Adrenal gland (tissue), 12 donors: ENCODE measurements around the gene GLA. TPM values are rescaled to one million over a fixed set of nuclear protein-coding genes. Genes with fewer than 3 reads are reported as not detected.

Experiments used
- DNase-seq, 7 donors: peaks; one replicate each; pipeline ENCODE4 v3.0.0-alpha.2; 2019 to 2020
- H3K27ac ChIP-seq, 5 donors: fragments of 200-600 bp; sonication (generic) in 4 of 5; 1 replicate in 3 of 5; 2 replicates in 2 of 5; pipeline versions ENCODE4 v1.5.1 to v1.8.0; 2016 to 2020; ENCODE audit warnings: mild to moderate bottlenecking in 1 of 5
- H3K27me3 ChIP-seq: fragments of 200-600 bp; 2 replicates; pipeline ENCODE4 v1.8.0; 2021
- H3K36me3 ChIP-seq, 2 donors: fragments of 200-600 bp; replicated peaks in 1 of 2; 1 replicate in 1 of 2; 2 replicates in 1 of 2; pipeline versions ENCODE4 v1.5.1 to v1.8.0; 2018 to 2022
- H3K4me1 ChIP-seq, 2 donors: fragments of 200-600 bp; replicated peaks in 1 of 2; 1 replicate in 1 of 2; 2 replicates in 1 of 2; pipeline versions ENCODE4 v1.5.1 to v1.8.0; 2018 to 2021
- H3K4me3 ChIP-seq, 4 donors: fragments of 200-600 bp; sonication (generic) in 3 of 4; one replicate each; pipeline ENCODE4 v1.5.1; 2016 to 2018
- H3K9me3 ChIP-seq, 3 donors: fragments of 200-600 bp; sonication (generic) in 1 of 3; replicated peaks in 1 of 3; 1 replicate in 2 of 3; 2 replicates in 1 of 3; pipeline versions ENCODE4 v1.5.1 to v1.8.0; 2016 to 2021
- POLR2A ChIP-seq, 2 donors: fragments of 450-650 bp; IDR thresholded peaks; one replicate each; pipeline ENCODE4 v1.6.1; 2017; ENCODE audit warnings: antibody characterized with exemption in 2 of 2, mild to moderate bottlenecking in 2 of 2, moderate library complexity in 1 of 2
- WGBS, 4 donors: extraction: QIAGEN DNeasy Blood & Tissue Kit in 2 of 4; methylation state at CpG; one replicate each; pipeline versions ENCODE4 v1.1.5 to v1.1.7; 2013 to 2017; 5-methylcytosine and 5-hydroxymethylcytosine counted together
- intact Hi-C, 2 donors: fragments of 100-400 bp; cut with DNase I; formaldehyde crosslinking; loops; one replicate each; pipeline versions ENCODE4 v1.14.1 to v1.15.0; 2022 to 2023
- polyA plus RNA-seq, 3 donors: library from polyadenylated mRNA; stranded (reverse); fragments of 200-250 nt in 2 of 3; fragments of 350-450 nt in 1 of 3; fragmentation: Illumina TruSeq in 1 of 3; extraction: RNeasy Lipid Tissue Mini Kit (QIAGEN cat#74804) in 1 of 3; gene quantifications; one replicate each; pipeline ENCODE4 v1.2.3, GENCODE V29; 2013 to 2014
- total RNA-seq, 9 donors: library from RNA; depleted of rRNA in 4 of 9; stranded (reverse); fragments of >200 nt in 4 of 9; fragments of 120-200 nt in 1 of 9; fragmentation: NEBNext Ultra II Directional in 1 of 9; extraction: Animal tissue kit (Norgen Biotek cat#: 25700) in 1 of 9; gene quantifications; one replicate each; pipeline versions ENCODE4 v1.1.0 to v1.2.4, GENCODE V29; 2013 to 2023
- TF ChIP-seq, protein P1 (sequence below), 6 experiments: fragments of 450-650 bp in 4 of 6; fragments of 200-600 bp in 2 of 6; sonication (generic) in 1 of 6; IDR thresholded peaks; 1 replicate in 5 of 6; 2 replicates in 1 of 6; pipeline versions ENCODE4 v1.5.1 to v1.8.0; 2016 to 2021; ENCODE audit warnings: antibody characterized with exemption in 6 of 6, mild to moderate bottlenecking in 2 of 6, moderate library complexity in 1 of 6
- donor health status: healthy with polysubstance abuse.
- donor health status: Bipolar disorder and iron deficiency.
- donor health status: DM: yes; HTN: yes; CAD: no.
- donor health status: DM: no; HTN: no; CAD: no.
- donor health status: DM: no; HTN: no; CAD: no.
- donor health status: DM: yes; HTN: yes; CAD: no.

Gene GLA
- total and polyA plus RNA-seq, 12 donors, result 18.5 to 123 (median 47.8) TPM

- Histone ChIP-seq H3K9me3 (no peaks in the 10 kb centered on the region), H3K27me3 (no peaks in the 10 kb centered on the region), H3K36me3 (no peaks in the 10 kb centered on the region), H3K4me3 (no peak overlapping the region), H3K27ac (no peak overlapping the region), H3K4me1 (no peaks in the 10 kb centered on the region)
- TF ChIP-seq, protein P1, sequence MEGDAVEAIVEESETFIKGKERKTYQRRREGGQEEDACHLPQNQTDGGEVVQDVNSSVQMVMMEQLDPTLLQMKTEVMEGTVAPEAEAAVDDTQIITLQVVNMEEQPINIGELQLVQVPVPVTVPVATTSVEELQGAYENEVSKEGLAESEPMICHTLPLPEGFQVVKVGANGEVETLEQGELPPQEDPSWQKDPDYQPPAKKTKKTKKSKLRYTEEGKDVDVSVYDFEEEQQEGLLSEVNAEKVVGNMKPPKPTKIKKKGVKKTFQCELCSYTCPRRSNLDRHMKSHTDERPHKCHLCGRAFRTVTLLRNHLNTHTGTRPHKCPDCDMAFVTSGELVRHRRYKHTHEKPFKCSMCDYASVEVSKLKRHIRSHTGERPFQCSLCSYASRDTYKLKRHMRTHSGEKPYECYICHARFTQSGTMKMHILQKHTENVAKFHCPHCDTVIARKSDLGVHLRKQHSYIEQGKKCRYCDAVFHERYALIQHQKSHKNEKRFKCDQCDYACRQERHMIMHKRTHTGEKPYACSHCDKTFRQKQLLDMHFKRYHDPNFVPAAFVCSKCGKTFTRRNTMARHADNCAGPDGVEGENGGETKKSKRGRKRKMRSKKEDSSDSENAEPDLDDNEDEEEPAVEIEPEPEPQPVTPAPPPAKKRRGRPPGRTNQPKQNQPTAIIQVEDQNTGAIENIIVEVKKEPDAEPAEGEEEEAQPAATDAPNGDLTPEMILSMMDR (IDR thresholded peaks at IDR 0.05), result no peak
- no peak for TF ChIP-seq POLR2A (IDR thresholded peaks at IDR 0.05)
- DNase-seq, result no peak
- intact Hi-C loops, result no loop called here
- 51 to 64% (median 57%) methylated on average over 3 to 4 of the region's 4 CpGs for WGBS, 4 donors
Measured at GRCh38 chrX:101383679-101384205, 24.0 kb downstream of the GLA start.

- H3K9me3 ChIP-seq, result no peaks in the 10 kb centered on the region
- intact Hi-C loops, result no loop called here
- no peaks in the 10 kb centered on the region for H3K36me3 ChIP-seq
- H3K4me1 ChIP-seq, result no peaks in the 10 kb centered on the region
- no peak for TF ChIP-seq POLR2A (IDR thresholded peaks at IDR 0.05)
- TF ChIP-seq, protein P1 (IDR thresholded peaks at IDR 0.05), result no peak
- H3K27ac ChIP-seq, result no peak overlapping the region
- peaks cover 5% of the 10 kb centered on the region for H3K27me3 ChIP-seq
- 42 to 74% (median 51%) methylated on average over 1 of the region's 1 CpG for WGBS, 4 donors
- H3K4me3 ChIP-seq, result no peak overlapping the region
- no peak for DNase-seq
Measured at GRCh38 chrX:101377547-101377946, 30.2 kb downstream of the GLA start.

- 39 to 63% (median 50%) methylated on average over 3 of the region's 3 CpGs for WGBS, 4 donors
- no peak for DNase-seq
- H3K4me1 ChIP-seq, result no peaks in the 10 kb centered on the region
- peaks cover 27% of the 10 kb centered on the region for H3K27me3 ChIP-seq
- H3K4me3 ChIP-seq, result no peak overlapping the region
- H3K9me3 ChIP-seq, result no peaks in the 10 kb centered on the region
- TF ChIP-seq, protein P1 (IDR thresholded peaks at IDR 0.05), result no peak
- TF ChIP-seq POLR2A (IDR thresholded peaks at IDR 0.05), result no peak
- intact Hi-C loops, result no loop called here
- H3K27ac ChIP-seq, result no peak overlapping the region
- H3K36me3 ChIP-seq, result no peaks in the 10 kb centered on the region
Measured at GRCh38 chrX:101370888-101371504, 36.7 kb downstream of the GLA start.

DNA sequence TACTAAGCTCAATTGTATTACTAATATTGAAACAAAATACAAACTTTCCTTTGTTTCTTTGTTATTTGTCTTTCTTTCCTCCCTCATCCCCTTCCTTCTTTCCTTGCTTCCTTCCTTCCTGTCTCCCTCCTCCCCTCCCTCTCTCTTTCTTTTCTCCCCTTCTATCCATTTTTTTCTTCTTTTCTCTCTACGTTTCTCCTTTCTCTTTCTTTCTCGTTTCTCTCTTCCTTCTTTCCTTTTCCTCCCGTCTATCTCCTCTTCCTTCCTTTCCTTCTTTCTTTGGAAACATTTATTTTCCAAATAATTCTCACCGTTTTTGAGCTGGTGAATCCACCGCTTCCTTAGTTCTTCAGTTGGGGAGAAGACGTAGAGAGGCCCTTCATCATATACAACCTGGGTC is 38.0 kb downstream of the GLA start:
- H3K4me1 ChIP-seq, result no peaks in the 10 kb centered on the region
- H3K27me3 ChIP-seq, result peaks cover 27% of the 10 kb centered on the region
- no peaks in the 10 kb centered on the region for H3K9me3 ChIP-seq
- H3K27ac ChIP-seq, result no peak overlapping the region
- TF ChIP-seq, protein P1 (IDR thresholded peaks at IDR 0.05), result no peak
- no peak for TF ChIP-seq POLR2A (IDR thresholded peaks at IDR 0.05)
- intact Hi-C loops, result no loop called here
- no peak overlapping the region for H3K4me3 ChIP-seq
- no peak for DNase-seq
- H3K36me3 ChIP-seq, result no peaks in the 10 kb centered on the region
- 56 to 69% (median 67%) methylated on average over 6 of the region's 6 CpGs for WGBS, 4 donors
